ENCODE measurements around the gene PSAPL1. TPM values are rescaled to one million over a fixed set of nuclear protein-coding genes. Genes with fewer than 3 reads are reported as not detected.

Gene PSAPL1
- total RNA-seq, 1 donor from 2014 or later, result not detected

GRCh38 chr4:7425124-7425523 lies 9.6 kb downstream of the PSAPL1 start:
- H3K36me3 Mint-ChIP-seq (ENCODE audit: low read depth, unreplicated experiment), result no peaks in the 10 kb centered on the region
- Histone ChIP-seq H3K4me2 (ENCODE audit: low read length) (no peak overlapping the region), H3K79me2 (ENCODE audit: insufficient read depth, low read length) (no peaks in the 10 kb centered on the region), H3K4me1 (ENCODE audit: insufficient read depth, low read length) (no peaks in the 10 kb centered on the region), H3K27me3 (ENCODE audit: insufficient read depth, low read length) (no peaks in the 10 kb centered on the region), H3K4me3 (ENCODE audit: insufficient read depth, low read depth, low read length) (no peak overlapping the region), H3K9ac (ENCODE audit: low read length) (no peak overlapping the region), H2AFZ (ENCODE audit: low read depth, low read length) (no peak overlapping the region), H3K36me3 (ENCODE audit: insufficient read depth, low read length) (no peaks in the 10 kb centered on the region), H3K27ac (ENCODE audit: low read depth, low read length) (no peak overlapping the region), H3K9me3 (ENCODE audit: insufficient read depth, low read depth, low read length) (no peaks in the 10 kb centered on the region), H4K20me1 (ENCODE audit: insufficient read depth, low read length) (peaks cover 42% of the 10 kb centered on the region)
- H3K4me3 Mint-ChIP-seq (ENCODE audit: unreplicated experiment), result no peak overlapping the region
- H3K27me3 Mint-ChIP-seq (ENCODE audit: low read depth, unreplicated experiment), result peaks cover 43% of the 10 kb centered on the region
- TF ChIP-seq CTCF (IDR thresholded peaks at IDR 0.05; ENCODE audit: insufficient read depth, low read depth, low read length) (no peak), EZH2 (IDR thresholded peaks at IDR 0.05; ENCODE audit: insufficient read depth, low read length) (no peak)
- peak overlapping the region; percentile 41 for H3K27ac Mint-ChIP-seq (ENCODE audit: unreplicated experiment)
- FAIRE-seq (no peak), DNase-seq (ENCODE audit: low read depth) (no peak)
- H3K9me3 Mint-ChIP-seq (ENCODE audit: unreplicated experiment), result no peaks in the 10 kb centered on the region
- peaks cover 9% of the 10 kb centered on the region for H3K4me1 Mint-ChIP-seq (ENCODE audit: low read depth, unreplicated experiment)

DNA sequence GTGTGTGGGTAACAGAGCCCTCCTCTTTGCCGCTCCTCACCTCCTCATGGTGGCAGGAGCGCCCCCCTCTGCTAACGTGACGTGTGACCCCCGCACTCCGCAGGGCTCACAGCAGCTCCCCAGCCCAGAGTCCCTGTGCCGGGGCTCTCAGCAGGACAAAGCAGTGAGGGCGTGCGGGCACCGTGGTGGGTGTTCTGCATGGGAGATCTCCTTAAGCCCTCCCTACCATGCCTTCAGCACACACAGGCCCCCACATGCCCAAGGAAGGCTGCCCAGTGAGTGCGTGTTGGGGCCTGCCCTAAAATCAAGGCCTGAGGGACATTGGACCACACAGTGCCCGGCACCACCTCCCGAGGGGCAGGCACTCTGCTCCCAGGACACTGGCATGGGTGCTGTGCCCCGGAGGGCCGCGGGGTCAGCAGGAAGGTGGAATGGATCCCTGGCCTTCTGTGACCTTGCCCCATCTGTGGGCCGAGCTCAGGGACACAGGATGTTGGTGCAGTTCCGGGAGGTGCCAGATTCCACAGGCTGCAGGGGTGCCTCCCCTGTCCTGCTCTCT lies 10.1 kb downstream of the PSAPL1 start:
- Histone ChIP-seq H3K9me3 (ENCODE audit: insufficient read depth, low read depth, low read length) (no peaks in the 10 kb centered on the region), H3K79me2 (ENCODE audit: insufficient read depth, low read length) (no peaks in the 10 kb centered on the region), H3K4me1 (ENCODE audit: insufficient read depth, low read length) (no peaks in the 10 kb centered on the region), H2AFZ (ENCODE audit: low read depth, low read length) (no peak overlapping the region), H4K20me1 (ENCODE audit: insufficient read depth, low read length) (peaks cover 43% of the 10 kb centered on the region), H3K27me3 (ENCODE audit: insufficient read depth, low read length) (no peaks in the 10 kb centered on the region), H3K27ac (ENCODE audit: low read depth, low read length) (no peak overlapping the region), H3K9ac (ENCODE audit: low read length) (no peak overlapping the region), H3K4me2 (ENCODE audit: low read length) (no peak overlapping the region), H3K4me3 (ENCODE audit: insufficient read depth, low read depth, low read length) (no peak overlapping the region), H3K36me3 (ENCODE audit: insufficient read depth, low read length) (no peaks in the 10 kb centered on the region)
- FAIRE-seq (no peak), DNase-seq (ENCODE audit: low read depth) (no peak)
- Mint-ChIP-seq H3K27ac (ENCODE audit: unreplicated experiment) (no peak overlapping the region), H3K4me1 (ENCODE audit: low read depth, unreplicated experiment) (peaks cover 7% of the 10 kb centered on the region), H3K4me3 (ENCODE audit: unreplicated experiment) (no peak overlapping the region), H3K9me3 (ENCODE audit: unreplicated experiment) (no peaks in the 10 kb centered on the region), H3K27me3 (ENCODE audit: low read depth, unreplicated experiment) (peaks cover 40% of the 10 kb centered on the region), H3K36me3 (ENCODE audit: low read depth, unreplicated experiment) (no peaks in the 10 kb centered on the region)
- TF ChIP-seq CTCF (IDR thresholded peaks at IDR 0.05; ENCODE audit: insufficient read depth, low read depth, low read length), result no peak
- TF ChIP-seq EZH2 (IDR thresholded peaks at IDR 0.05; ENCODE audit: insufficient read depth, low read length), result no peak

- Histone ChIP-seq H3K27ac (ENCODE audit: low read depth, low read length) (no peak overlapping the region), H2AFZ (ENCODE audit: low read depth, low read length) (no peak overlapping the region), H3K4me3 (ENCODE audit: insufficient read depth, low read depth, low read length) (no peak overlapping the region), H3K4me2 (ENCODE audit: low read length) (no peak overlapping the region), H3K9me3 (ENCODE audit: insufficient read depth, low read depth, low read length) (no peaks in the 10 kb centered on the region), H3K9ac (ENCODE audit: low read length) (no peak overlapping the region), H4K20me1 (ENCODE audit: insufficient read depth, low read length) (peaks cover 39% of the 10 kb centered on the region), H3K27me3 (ENCODE audit: insufficient read depth, low read length) (no peaks in the 10 kb centered on the region), H3K4me1 (ENCODE audit: insufficient read depth, low read length) (no peaks in the 10 kb centered on the region), H3K36me3 (ENCODE audit: insufficient read depth, low read length) (no peaks in the 10 kb centered on the region), H3K79me2 (ENCODE audit: insufficient read depth, low read length) (no peaks in the 10 kb centered on the region)
- Mint-ChIP-seq H3K9me3 (ENCODE audit: unreplicated experiment) (no peaks in the 10 kb centered on the region), H3K4me1 (ENCODE audit: low read depth, unreplicated experiment) (peaks cover 7% of the 10 kb centered on the region), H3K27ac (ENCODE audit: unreplicated experiment) (no peak overlapping the region), H3K36me3 (ENCODE audit: low read depth, unreplicated experiment) (peaks cover 5% of the 10 kb centered on the region), H3K27me3 (ENCODE audit: low read depth, unreplicated experiment) (peaks cover 40% of the 10 kb centered on the region), H3K4me3 (ENCODE audit: unreplicated experiment) (no peak overlapping the region)
- TF ChIP-seq CTCF (IDR thresholded peaks at IDR 0.05; ENCODE audit: insufficient read depth, low read depth, low read length) (no peak), EZH2 (IDR thresholded peaks at IDR 0.05; ENCODE audit: insufficient read depth, low read length) (no peak)
- DNase-seq (ENCODE audit: low read depth) (peak; percentile 10), FAIRE-seq (no peak)
Observed at GRCh38 chr4:7423801-7424552, 10.8 kb downstream of the PSAPL1 start.

Measured in astrocyte (in vitro differentiated cells and primary cell).